Measurements from ENCODE around the gene MAPK14. TPM values are rescaled to one million over a fixed set of nuclear protein-coding genes. Genes with fewer than 3 reads are reported as not detected.
A peak's percentile ranks its signal among the peaks of the same experiment; 100 is the strongest.

The MAPK14 gene
- total and polyA plus RNA-seq, 9 of the 15 experiments (the other 6 are each of a cell fraction or from before 2014, with no cell fraction given), result 8.8 to 62.7 (median 35.5) TPM

DNA sequence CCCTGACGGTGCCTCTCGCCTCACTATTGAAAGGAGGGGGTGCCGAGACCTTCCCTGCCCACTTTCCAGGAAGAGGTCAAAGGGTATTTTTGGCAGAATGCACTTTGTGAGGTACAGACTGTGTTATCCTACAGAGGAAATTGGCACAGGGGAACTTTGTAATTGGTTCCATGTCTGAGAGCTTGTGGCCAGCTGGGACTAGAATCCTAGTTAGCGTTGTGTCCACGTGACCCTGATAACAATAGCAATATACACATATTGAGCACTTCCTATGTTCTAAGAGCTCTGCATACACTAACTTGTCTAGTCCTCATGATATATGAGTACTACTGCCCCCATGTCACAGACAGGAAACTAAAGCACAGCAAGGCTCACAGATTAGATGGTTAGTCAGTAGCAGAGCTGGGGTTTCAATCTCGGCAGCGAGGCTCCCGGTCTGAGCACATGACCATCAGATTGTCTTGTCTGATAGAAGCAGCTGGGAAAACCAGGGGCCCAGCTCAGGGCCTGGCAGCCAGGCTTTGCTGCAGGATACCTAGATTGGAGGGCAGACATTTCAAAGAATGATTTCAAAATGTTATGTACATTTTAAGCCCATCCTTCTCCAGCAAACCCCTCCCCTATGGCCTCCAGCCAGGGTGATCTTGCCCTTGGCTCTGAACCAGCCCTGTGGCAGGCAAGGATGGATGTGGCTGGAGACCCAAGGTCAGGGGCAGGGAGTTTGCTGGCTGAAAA lies 104.1 kb downstream of the MAPK14 start (continued):
- TF ChIP-seq ZEB2 (IDR thresholded peaks at IDR 0.05) (no peak), OTX1 (CRISPR knock-in tag; IDR thresholded peaks at IDR 0.05) (no peak), BCL6 (CRISPR knock-in tag; IDR thresholded peaks at IDR 0.05) (no peak), NEUROD1 (IDR thresholded peaks at IDR 0.05; ENCODE audit: borderline replicate concordance, low read depth, low read length, partially characterized antibody) (no peak), HDAC8 (tag; IDR thresholded peaks at IDR 0.05) (no peak), ATF7 (IDR thresholded peaks at IDR 0.05) (no peak), GATA2 (CRISPR knock-in tag; IDR thresholded peaks at IDR 0.05) (0 out of 2 replicates have a peak, but pooled peaks have one; percentile 33), SETDB1 (IDR thresholded peaks at IDR 0.05; ENCODE audit: low read length) (no peak), ZNF76 (CRISPR knock-in tag; IDR thresholded peaks at IDR 0.05; ENCODE audit: borderline replicate concordance) (no peak)
- TF ChIP-seq, protein P1, sequence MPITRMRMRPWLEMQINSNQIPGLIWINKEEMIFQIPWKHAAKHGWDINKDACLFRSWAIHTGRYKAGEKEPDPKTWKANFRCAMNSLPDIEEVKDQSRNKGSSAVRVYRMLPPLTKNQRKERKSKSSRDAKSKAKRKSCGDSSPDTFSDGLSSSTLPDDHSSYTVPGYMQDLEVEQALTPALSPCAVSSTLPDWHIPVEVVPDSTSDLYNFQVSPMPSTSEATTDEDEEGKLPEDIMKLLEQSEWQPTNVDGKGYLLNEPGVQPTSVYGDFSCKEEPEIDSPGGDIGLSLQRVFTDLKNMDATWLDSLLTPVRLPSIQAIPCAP (CRISPR knock-in tag; IDR thresholded peaks at IDR 0.05; ENCODE audit: borderline replicate concordance), result no peak
- TF ChIP-seq, protein P2, sequence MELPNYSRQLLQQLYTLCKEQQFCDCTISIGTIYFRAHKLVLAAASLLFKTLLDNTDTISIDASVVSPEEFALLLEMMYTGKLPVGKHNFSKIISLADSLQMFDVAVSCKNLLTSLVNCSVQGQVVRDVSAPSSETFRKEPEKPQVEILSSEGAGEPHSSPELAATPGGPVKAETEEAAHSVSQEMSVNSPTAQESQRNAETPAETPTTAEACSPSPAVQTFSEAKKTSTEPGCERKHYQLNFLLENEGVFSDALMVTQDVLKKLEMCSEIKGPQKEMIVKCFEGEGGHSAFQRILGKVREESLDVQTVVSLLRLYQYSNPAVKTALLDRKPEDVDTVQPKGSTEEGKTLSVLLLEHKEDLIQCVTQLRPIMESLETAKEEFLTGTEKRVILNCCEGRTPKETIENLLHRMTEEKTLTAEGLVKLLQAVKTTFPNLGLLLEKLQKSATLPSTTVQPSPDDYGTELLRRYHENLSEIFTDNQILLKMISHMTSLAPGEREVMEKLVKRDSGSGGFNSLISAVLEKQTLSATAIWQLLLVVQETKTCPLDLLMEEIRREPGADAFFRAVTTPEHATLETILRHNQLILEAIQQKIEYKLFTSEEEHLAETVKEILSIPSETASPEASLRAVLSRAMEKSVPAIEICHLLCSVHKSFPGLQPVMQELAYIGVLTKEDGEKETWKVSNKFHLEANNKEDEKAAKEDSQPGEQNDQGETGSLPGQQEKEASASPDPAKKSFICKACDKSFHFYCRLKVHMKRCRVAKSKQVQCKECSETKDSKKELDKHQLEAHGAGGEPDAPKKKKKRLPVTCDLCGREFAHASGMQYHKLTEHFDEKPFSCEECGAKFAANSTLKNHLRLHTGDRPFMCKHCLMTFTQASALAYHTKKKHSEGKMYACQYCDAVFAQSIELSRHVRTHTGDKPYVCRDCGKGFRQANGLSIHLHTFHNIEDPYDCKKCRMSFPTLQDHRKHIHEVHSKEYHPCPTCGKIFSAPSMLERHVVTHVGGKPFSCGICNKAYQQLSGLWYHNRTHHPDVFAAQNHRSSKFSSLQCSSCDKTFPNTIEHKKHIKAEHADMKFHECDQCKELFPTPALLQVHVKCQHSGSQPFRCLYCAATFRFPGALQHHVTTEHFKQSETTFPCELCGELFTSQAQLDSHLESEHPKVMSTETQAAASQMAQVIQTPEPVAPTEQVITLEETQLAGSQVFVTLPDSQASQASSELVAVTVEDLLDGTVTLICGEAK (IDR thresholded peaks at IDR 0.05), result no peak
- TF ChIP-seq, protein P2 (CRISPR knock-in tag; IDR thresholded peaks at IDR 0.05), result no peak
- TF ChIP-seq, protein P3, sequence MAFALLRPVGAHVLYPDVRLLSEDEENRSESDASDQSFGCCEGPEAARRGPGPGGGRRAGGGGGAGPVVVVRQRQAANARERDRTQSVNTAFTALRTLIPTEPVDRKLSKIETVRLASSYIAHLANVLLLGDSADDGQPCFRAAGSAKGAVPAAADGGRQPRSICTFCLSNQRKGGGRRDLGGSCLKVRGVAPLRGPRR (CRISPR knock-in tag; IDR thresholded peaks at IDR 0.05), result no peak
- TF ChIP-seq, protein P4, sequence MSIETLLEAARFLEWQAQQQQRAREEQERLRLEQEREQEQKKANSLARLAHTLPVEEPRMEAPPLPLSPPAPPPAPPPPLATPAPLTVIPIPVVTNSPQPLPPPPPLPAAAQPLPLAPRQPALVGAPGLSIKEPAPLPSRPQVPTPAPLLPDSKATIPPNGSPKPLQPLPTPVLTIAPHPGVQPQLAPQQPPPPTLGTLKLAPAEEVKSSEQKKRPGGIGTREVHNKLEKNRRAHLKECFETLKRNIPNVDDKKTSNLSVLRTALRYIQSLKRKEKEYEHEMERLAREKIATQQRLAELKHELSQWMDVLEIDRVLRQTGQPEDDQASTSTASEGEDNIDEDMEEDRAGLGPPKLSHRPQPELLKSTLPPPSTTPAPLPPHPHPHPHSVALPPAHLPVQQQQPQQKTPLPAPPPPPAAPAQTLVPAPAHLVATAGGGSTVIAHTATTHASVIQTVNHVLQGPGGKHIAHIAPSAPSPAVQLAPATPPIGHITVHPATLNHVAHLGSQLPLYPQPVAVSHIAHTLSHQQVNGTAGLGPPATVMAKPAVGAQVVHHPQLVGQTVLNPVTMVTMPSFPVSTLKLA (conservative IDR thresholded peaks at IDR 0.05), result 0 out of 4 replicates have a peak, but pooled peaks of 1 of the 2 experiments have one; percentile 60
